ENCODE measurements around the gene PAPSS2. TPM values are rescaled to one million over a fixed set of nuclear protein-coding genes. Genes with fewer than 3 reads are reported as not detected.

Gene PAPSS2
- total RNA-seq, 2 experiments from 2014 or later, result 0.05 to 0.30 TPM

DNA sequence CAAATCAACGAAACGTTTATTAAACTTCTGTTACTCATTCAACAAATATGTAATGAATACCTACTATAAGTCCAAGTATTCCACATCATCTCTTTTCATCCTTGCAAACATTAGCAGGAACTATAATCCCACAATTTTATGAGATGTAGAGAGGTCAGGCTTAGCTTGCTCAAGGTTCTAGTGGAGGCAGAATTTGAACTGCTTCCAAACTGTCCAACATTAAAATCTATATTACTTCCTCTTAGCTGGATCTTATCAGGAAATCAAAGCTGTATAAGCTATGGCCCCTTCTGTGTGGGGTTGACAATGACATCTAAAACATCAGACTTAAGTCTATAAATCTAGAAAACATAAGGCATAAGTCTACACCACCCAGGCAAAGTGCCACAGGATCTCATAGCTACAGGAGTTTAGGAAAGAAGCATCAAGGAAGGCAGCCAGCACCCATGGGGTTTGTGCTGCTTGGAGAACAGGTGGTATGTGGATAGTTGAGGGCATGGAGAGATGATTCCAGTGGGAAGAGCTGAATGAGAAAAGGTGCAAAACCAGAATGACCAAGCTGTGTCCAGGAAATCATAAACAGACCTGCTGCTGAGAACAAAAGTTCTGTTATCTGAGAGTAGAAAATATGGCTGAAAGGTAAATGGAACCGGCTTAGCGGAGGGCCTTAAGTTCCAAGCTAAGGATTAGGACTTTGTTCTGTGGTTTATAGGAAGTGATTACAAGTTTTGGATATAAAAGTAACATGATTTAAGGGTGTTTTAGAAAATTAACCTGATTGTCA lies 34.5 kb downstream of the PAPSS2 start:
- Mint-ChIP-seq H3K36me3 (ENCODE audit: low read depth) (no peaks in the 10 kb centered on the region), H3K4me3 (no peak overlapping the region), H3K4me1 (no peaks in the 10 kb centered on the region), H3K27me3 (peaks cover 5% of the 10 kb centered on the region), H3K9me3 (ENCODE audit: low read depth) (no peaks in the 10 kb centered on the region), H3K27ac (no peak overlapping the region)
- intact Hi-C loops (cut with DNase I, micrococcal nuclease), result no loop called here
- DNase-seq, result no peak
- ChIA-PET CTCF (interaction anchor here (0.6 to 0.8 kb wide), 4 partner anchors 9 to 755 kb away, joined by 3 to 4 read pairs (median 3); no protein-coding TSS in a partner anchor), POLR2A (no interaction called here)
- no peak for ATAC-seq

DNA sequence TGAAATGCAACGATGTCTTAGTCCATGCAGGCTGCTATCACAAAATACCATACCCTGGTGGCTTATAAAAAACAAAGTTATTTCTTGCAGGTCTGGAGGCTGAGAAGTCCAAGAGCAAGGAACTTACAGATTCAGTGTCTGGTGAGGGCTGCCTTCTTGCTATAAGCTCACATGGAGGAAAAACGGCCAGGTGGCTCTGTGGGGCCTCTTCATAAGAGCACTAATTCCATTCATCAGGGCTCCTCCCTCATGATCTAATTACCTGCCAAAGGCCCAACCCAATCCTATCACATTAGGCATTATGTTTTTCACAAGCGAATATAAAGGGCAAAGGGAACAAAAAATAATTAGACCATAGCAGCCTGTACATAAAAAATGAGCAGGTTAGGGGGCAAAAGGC lies 35.4 kb downstream of the PAPSS2 start:
- CTCF ChIA-PET, result interaction anchor here (0.7 to 0.8 kb wide), 2 partner anchors 40 to 57 kb away, joined by 3 to 4 read pairs; no protein-coding TSS in a partner anchor
- no peaks in the 10 kb centered on the region for H3K36me3 Mint-ChIP-seq (ENCODE audit: low read depth)
- ATAC-seq, result no peak

DNA sequence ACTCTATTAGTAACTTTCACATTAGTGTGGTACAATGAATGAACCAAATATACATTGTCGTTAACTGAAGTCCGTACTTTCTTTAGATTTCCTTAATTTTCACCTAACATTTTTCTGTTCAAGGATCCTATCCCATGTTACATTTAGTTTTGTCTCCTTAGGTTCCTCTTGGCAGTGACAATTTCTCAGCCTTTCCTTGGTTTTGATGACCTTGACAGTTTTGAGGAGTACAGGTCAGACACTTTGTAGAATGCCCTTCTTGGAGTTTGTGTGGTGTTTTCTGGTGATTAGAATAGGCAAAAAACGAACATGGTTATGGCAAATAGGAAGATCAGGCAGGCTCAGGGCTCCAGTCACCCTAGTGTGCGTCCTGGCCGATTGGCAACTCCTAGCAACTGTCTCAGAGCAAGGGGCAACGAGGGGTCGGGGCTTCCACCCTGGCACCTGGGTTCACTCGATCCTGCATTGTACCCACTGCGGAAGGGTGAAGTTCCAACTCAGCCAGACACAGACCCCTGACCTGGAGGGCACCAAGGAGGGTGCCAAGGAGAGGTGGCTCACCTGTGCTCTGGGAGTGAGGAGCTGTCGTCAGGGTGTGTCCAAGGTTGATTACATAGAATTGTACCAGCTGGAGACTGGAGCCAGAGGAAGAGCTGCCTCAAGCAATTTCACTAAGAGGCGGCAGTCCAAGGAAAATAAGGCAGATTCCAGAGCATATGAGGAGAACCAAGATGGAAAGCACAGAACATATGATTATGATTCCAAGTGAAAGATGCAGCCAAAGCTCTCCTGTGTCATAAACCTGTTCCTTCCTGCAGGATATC lies 37.5 kb downstream of the PAPSS2 start:
- H3K4me1 Mint-ChIP-seq, result no peaks in the 10 kb centered on the region
- ATAC-seq, result no peak
- CTCF ChIA-PET, result interaction anchor here (1.6 kb wide), 1 partner anchor 13 kb away, joined by 3 read pairs; no protein-coding TSS in a partner anchor

More for the DNA sequence above, 35.4 kb downstream of the PAPSS2 start:
- peaks cover 5% of the 10 kb centered on the region for H3K27me3 Mint-ChIP-seq
- H3K4me1 Mint-ChIP-seq, result no peaks in the 10 kb centered on the region
- H3K9me3 Mint-ChIP-seq (ENCODE audit: low read depth), result no peaks in the 10 kb centered on the region
- POLR2A ChIA-PET, result no interaction called here
- no peak overlapping the region for H3K4me3 Mint-ChIP-seq
- intact Hi-C loops (cut with DNase I, micrococcal nuclease), result no loop called here
- H3K27ac Mint-ChIP-seq, result no peak overlapping the region
- DNase-seq, result no peak

DNA sequence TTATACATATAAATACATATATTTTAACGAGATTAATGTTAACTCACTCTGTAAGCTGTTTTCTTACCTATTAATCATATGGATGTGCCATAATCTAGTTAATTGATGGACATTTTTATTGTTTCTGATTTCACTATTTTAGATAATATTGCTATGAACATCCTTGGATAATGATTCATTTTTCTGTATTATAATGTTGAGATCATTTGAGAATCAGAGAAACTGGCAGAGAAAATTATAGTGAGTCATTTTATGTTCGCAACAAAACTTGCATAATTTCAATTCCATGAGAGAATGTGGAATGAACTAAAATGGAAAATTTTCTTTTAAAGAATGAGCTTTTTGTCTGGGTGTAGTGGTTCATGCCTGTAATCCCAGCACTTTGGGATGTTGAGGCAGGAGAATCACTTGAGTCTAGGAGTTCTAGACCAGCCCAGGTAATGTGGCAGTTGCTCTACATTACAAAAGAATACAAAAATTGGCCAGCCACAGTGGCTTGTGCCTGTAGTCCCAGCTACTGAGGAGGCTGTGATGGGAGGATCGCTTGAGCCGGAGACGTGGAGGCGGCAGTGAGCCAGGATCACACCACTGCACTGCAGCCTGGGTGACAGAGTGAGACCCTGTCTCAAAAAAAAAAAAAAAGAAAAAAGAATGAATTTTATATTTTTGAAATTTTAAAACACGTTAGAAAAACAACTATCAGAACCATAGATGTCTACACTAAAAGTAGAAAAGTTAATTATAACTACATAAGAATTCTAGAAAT lies 40.5 kb downstream of the PAPSS2 start:
- CTCF ChIA-PET, result no interaction called here
- Mint-ChIP-seq H3K4me3 (no peak overlapping the region), H3K27me3 (peaks cover 5% of the 10 kb centered on the region), H3K4me1 (no peaks in the 10 kb centered on the region), H3K36me3 (ENCODE audit: low read depth) (no peaks in the 10 kb centered on the region), H3K27ac (no peak overlapping the region), H3K9me3 (ENCODE audit: low read depth) (no peaks in the 10 kb centered on the region)
- ATAC-seq, result no peak
- intact Hi-C loops (cut with DNase I, micrococcal nuclease), result no loop called here
- no peak for DNase-seq
- POLR2A ChIA-PET, result no interaction called here

More for the DNA sequence above, 37.5 kb downstream of the PAPSS2 start:
- no peak for DNase-seq
- H3K36me3 Mint-ChIP-seq (ENCODE audit: low read depth), result no peaks in the 10 kb centered on the region
- POLR2A ChIA-PET, result no interaction called here
- H3K27ac Mint-ChIP-seq, result no peak overlapping the region
- H3K27me3 Mint-ChIP-seq, result peaks cover 5% of the 10 kb centered on the region
- H3K4me3 Mint-ChIP-seq, result no peak overlapping the region
- intact Hi-C loops (cut with DNase I, micrococcal nuclease), result no loop called here
- H3K9me3 Mint-ChIP-seq (ENCODE audit: low read depth), result no peaks in the 10 kb centered on the region

DNA sequence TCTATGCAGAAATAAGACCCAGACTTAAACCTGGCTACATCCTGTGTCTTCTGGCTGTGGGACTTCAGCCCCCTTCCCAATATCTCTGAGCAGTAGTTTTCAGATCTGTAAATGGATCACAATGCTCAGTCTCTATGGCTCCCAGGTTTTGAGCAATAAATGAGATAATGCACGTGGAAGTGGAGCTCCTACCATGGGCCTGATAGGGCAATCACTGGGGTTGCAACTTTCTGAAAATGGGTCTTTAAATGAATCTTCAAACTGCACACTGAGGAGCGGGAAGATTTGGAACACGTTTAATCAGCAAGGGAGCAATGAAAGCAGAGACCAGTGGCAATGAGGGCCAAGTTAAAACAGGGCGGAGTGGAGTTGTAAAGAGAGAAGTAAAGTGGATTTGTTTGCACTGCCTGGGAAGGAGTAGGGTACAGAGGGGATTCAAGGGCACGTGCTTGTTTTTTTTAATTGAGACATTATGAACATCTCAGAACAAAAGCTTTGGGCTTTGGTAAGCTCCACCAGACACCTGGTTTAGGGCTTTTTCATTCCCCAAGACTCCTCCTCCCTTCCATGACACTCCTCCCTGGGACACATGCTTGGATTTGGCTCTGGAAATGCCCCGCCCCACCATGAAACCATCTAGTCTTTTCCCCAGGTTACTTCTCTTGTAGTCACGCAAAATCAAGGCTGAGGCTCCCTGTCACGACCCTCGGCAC lies 42.7 kb downstream of the PAPSS2 start:
- ATAC-seq (no peak), DNase-seq (no peak)
- Mint-ChIP-seq H3K27me3 (peaks cover 2% of the 10 kb centered on the region), H3K36me3 (ENCODE audit: low read depth) (no peaks in the 10 kb centered on the region), H3K27ac (no peak overlapping the region), H3K4me3 (no peak overlapping the region), H3K4me1 (no peaks in the 10 kb centered on the region), H3K9me3 (ENCODE audit: low read depth) (no peaks in the 10 kb centered on the region)
- ChIA-PET POLR2A (interaction anchor here (0.6 kb wide), 1 partner anchor 125 kb away, joined by 11 read pairs; no protein-coding TSS in a partner anchor), CTCF (interaction anchor here (0.6 kb wide), 2 partner anchors 74 to 604 kb away, joined by 3 read pairs; no protein-coding TSS in a partner anchor)
- intact Hi-C loops (cut with DNase I, micrococcal nuclease), result no loop called here

DNA sequence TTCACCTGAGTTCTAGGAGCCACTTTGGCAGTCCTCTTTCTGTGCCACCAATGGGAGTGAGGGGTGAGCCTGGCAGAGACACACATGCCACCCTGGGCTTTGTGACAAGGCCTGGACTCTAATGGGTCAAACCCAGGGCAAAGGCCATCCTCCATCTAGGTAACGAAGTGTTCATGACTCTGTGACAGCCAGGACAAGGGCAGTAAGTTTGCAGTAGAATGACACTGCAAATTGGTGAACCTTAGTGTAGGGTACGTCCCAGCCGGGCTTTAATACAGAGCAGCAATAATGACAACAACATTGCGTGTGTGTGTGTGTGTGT lies 43.3 kb downstream of the PAPSS2 start:
- no peak overlapping the region for H3K27ac Mint-ChIP-seq
- no peaks in the 10 kb centered on the region for H3K36me3 Mint-ChIP-seq (ENCODE audit: low read depth)
- peaks cover 2% of the 10 kb centered on the region for H3K27me3 Mint-ChIP-seq
- ChIA-PET CTCF (no interaction called here), POLR2A (no interaction called here)
- no peak overlapping the region for H3K4me3 Mint-ChIP-seq
- intact Hi-C loops (cut with DNase I, micrococcal nuclease), result no loop called here
- DNase-seq, result no peak
- H3K4me1 Mint-ChIP-seq, result no peaks in the 10 kb centered on the region
- ATAC-seq, result no peak
- no peaks in the 10 kb centered on the region for H3K9me3 Mint-ChIP-seq (ENCODE audit: low read depth)

DNA sequence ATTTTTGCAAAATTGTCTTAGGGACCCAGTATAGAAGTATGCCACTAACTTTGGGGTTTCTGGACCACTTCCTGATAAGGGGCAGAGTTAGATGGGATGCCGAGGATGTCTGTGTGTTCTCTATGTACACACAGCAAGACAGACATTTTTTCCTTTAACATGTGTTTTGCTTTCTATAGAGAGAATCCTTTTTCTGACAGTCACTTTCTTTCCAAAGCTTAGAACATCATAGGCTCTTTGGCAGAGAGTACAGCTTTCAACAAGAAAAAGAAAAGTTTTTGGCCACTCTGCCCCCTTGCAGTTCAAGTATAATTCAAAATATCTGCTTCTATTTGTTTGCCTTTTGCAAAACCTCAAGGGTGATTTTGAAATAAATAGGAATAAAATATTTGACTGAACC lies 44.1 kb downstream of the PAPSS2 start:
- Mint-ChIP-seq H3K27ac (no peak overlapping the region), H3K9me3 (ENCODE audit: low read depth) (no peaks in the 10 kb centered on the region), H3K27me3 (no peaks in the 10 kb centered on the region), H3K36me3 (ENCODE audit: low read depth) (no peaks in the 10 kb centered on the region), H3K4me1 (no peaks in the 10 kb centered on the region), H3K4me3 (no peak overlapping the region)
- no peak for ATAC-seq
- CTCF ChIA-PET, result interaction anchor here (0.5 kb wide), 1 partner anchor 110 kb away, joined by 3 read pairs; no protein-coding TSS in a partner anchor
- POLR2A ChIA-PET, result no interaction called here
- intact Hi-C loops (cut with DNase I, micrococcal nuclease), result no loop called here
- no peak for DNase-seq

DNA sequence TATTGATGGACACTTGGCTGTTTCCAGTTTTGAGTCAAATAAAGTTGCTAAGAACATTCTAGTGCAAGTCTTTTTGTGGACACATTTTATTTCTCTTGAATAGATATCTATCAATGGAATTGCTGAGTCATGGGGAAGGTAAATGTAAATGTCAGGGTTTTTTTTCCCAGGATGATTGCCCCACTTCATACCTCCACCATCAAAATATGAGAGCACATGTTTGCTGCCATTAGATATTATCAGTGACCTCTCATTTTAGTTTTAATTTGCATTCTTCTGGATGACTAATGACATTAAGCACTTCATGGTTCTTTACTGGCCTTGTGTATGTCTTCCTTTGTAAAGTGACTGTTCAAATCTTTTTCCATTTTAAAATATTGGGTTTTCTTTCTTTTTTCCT lies 45.7 kb downstream of the PAPSS2 start:
- H3K9me3 Mint-ChIP-seq (ENCODE audit: low read depth), result no peaks in the 10 kb centered on the region
- intact Hi-C loops (cut with DNase I, micrococcal nuclease), result no loop called here
- no peaks in the 10 kb centered on the region for H3K27me3 Mint-ChIP-seq
- H3K4me3 Mint-ChIP-seq, result no peak overlapping the region
- no peaks in the 10 kb centered on the region for H3K36me3 Mint-ChIP-seq (ENCODE audit: low read depth)
- H3K4me1 Mint-ChIP-seq, result no peaks in the 10 kb centered on the region
- POLR2A ChIA-PET, result no interaction called here
- ATAC-seq, result no peak
- CTCF ChIA-PET, result interaction anchor here (0.6 kb wide), 1 partner anchor 11 kb away, joined by 3 read pairs; no protein-coding TSS in a partner anchor
- no peak overlapping the region for H3K27ac Mint-ChIP-seq
- no peak for DNase-seq

DNA sequence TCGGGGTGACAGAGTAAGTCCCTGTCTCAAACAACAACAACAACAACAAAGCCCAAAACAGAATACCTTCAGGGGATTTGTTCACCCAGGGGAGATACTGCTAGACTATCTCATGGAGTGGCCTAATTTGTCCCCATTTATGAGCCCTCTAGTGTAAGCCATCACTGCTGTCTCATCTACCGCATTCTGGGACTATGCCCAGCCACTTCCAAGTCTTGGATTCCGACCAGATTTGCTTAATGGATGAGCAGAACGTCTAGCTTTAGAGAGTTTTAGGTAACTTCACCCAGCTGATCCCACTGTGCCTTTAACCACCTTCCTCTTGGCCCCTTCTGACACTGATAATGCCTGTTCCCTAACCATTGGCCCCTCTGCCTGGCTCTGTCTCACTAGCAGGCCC lies 47.1 kb downstream of the PAPSS2 start:
- Mint-ChIP-seq H3K36me3 (ENCODE audit: low read depth) (no peaks in the 10 kb centered on the region), H3K4me1 (no peaks in the 10 kb centered on the region), H3K27me3 (no peaks in the 10 kb centered on the region), H3K9me3 (ENCODE audit: low read depth) (no peaks in the 10 kb centered on the region), H3K4me3 (no peak overlapping the region), H3K27ac (no peak overlapping the region)
- ATAC-seq, result no peak
- no peak for DNase-seq
- POLR2A ChIA-PET, result no interaction called here
- CTCF ChIA-PET, result interaction anchor here (0.6 kb wide), 1 partner anchor 360 kb away, joined by 3 read pairs; no protein-coding TSS in a partner anchor
- intact Hi-C loops (cut with DNase I, micrococcal nuclease), result no loop called here

DNA sequence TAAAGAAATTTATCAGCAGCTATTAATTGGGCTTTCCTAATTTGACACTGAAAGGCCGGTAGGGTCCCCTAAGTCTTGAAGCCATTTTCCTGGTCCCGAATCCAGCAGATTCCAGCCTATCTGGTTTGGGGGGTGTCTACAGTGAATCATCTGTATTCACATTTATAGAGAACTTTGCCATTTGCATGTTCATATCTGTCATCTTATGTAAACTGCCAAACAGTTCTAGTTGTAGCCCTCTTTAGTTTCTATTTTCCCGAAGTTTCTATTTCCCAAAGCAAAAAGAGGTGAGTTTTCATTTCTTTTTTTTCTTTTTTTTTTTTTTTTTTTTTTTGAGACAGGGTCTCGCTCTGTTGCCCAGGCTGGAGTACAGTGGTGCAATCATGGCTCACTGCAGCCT lies 47.6 kb downstream of the PAPSS2 start:
- POLR2A ChIA-PET, result no interaction called here
- H3K4me1 Mint-ChIP-seq, result no peaks in the 10 kb centered on the region
- CTCF ChIA-PET, result interaction anchor here (0.6 kb wide), 1 partner anchor 360 kb away, joined by 3 read pairs; no protein-coding TSS in a partner anchor
- H3K27me3 Mint-ChIP-seq, result no peaks in the 10 kb centered on the region
- DNase-seq (no peak), ATAC-seq (no peak)
- H3K9me3 Mint-ChIP-seq (ENCODE audit: low read depth), result no peaks in the 10 kb centered on the region
- no peak overlapping the region for H3K27ac Mint-ChIP-seq
- H3K4me3 Mint-ChIP-seq, result no peak overlapping the region
- intact Hi-C loops (cut with DNase I, micrococcal nuclease), result no loop called here
- H3K36me3 Mint-ChIP-seq (ENCODE audit: low read depth), result no peaks in the 10 kb centered on the region
